ENCODE data around the gene SEMA4D. TPM values are rescaled to one million over a fixed set of nuclear protein-coding genes. Genes with fewer than 3 reads are reported as not detected.

SEMA4D gene
- total RNA-seq, 1 donor from 2014 or later = 13.5 TPM

DNA sequence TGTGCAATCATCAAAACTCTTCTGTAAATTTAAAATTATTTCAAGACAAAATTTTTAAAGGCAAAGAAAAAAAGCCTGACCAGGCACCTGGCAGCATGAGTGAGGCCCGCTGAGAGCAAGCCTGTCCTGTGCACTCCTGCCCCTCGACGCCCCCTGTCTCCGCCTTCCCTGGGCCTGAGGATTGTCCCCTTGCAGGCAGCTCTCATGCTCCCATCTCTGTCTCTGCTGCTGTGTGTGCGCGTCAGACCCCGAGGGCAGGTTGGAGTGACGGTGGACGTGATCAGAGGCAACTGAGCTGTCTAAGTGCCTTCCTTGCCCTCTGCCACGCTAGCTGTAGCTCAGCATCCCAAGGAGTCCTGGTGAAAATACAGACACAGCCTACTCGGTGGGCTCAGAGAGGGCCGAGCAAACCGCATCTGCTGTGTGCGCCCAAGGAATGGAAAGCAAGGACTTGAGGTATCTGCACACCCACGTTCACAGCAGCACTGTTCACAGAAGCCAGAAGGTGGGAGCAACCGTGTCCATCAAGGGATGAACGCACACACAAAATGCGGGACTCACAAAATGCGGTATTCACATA lies 114.1 kb downstream of the SEMA4D start:
- Histone ChIP-seq H3K9me3 (no peaks in the 10 kb centered on the region), H3K27me3 (no peaks in the 10 kb centered on the region), H3K36me3 (peaks cover 3 to 41% of the 10 kb centered on the region in 2 donors), H3K4me1 (no peaks in the 10 kb centered on the region), H3K4me3 (no peak overlapping the region), H3K27ac (no peak overlapping the region)
- TF ChIP-seq, protein P1, sequence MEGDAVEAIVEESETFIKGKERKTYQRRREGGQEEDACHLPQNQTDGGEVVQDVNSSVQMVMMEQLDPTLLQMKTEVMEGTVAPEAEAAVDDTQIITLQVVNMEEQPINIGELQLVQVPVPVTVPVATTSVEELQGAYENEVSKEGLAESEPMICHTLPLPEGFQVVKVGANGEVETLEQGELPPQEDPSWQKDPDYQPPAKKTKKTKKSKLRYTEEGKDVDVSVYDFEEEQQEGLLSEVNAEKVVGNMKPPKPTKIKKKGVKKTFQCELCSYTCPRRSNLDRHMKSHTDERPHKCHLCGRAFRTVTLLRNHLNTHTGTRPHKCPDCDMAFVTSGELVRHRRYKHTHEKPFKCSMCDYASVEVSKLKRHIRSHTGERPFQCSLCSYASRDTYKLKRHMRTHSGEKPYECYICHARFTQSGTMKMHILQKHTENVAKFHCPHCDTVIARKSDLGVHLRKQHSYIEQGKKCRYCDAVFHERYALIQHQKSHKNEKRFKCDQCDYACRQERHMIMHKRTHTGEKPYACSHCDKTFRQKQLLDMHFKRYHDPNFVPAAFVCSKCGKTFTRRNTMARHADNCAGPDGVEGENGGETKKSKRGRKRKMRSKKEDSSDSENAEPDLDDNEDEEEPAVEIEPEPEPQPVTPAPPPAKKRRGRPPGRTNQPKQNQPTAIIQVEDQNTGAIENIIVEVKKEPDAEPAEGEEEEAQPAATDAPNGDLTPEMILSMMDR (IDR thresholded peaks at IDR 0.05) = no peak
- DNase-seq (ENCODE audit: low spot score in 2 of 2) = no peak
- intact Hi-C loops (cut with DNase I) = no loop called here

DNA sequence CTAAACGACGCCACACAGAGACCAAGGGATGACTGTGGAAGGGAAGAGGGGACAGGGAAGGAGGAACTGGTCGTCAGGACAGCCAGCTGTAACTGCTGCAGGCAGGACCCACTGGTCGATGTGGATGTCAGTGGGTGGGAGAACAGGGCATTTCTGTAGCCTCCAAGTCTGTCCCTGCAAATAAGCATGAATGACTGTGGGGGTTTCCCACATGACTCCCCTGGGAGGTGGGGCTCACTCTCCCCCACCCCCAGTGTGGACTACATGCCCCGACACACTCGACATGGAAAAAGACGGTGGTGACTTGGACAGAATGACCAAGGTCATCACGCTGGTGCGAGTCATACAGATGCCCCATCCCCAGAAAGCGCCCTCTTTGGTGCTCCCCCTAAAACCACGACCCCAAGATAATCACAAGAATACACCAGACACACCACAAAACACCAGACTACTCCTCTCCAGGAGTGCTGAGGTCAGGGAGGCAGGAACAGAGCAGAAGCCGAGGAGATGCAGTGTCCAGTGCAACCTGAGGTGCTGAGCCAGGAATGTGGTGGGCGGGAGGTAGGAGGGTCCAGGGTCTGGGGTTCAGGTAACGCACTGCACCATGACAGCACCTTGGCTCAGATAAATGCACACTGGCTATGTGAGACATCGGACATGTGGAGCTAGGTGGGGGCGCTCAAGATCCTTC lies 114.7 kb downstream of the SEMA4D start:
- Histone ChIP-seq H3K36me3 (peaks cover 3 to 42% of the 10 kb centered on the region in 2 donors), H3K9me3 (no peaks in the 10 kb centered on the region), H3K27me3 (no peaks in the 10 kb centered on the region), H3K27ac (no peak overlapping the region), H3K4me1 (no peaks in the 10 kb centered on the region), H3K4me3 (no peak overlapping the region)
- intact Hi-C loops (cut with DNase I) = no loop called here
- TF ChIP-seq, protein P1 (IDR thresholded peaks at IDR 0.05) = no peak
- no peak for DNase-seq (ENCODE audit: low spot score in 2 of 2)

DNA sequence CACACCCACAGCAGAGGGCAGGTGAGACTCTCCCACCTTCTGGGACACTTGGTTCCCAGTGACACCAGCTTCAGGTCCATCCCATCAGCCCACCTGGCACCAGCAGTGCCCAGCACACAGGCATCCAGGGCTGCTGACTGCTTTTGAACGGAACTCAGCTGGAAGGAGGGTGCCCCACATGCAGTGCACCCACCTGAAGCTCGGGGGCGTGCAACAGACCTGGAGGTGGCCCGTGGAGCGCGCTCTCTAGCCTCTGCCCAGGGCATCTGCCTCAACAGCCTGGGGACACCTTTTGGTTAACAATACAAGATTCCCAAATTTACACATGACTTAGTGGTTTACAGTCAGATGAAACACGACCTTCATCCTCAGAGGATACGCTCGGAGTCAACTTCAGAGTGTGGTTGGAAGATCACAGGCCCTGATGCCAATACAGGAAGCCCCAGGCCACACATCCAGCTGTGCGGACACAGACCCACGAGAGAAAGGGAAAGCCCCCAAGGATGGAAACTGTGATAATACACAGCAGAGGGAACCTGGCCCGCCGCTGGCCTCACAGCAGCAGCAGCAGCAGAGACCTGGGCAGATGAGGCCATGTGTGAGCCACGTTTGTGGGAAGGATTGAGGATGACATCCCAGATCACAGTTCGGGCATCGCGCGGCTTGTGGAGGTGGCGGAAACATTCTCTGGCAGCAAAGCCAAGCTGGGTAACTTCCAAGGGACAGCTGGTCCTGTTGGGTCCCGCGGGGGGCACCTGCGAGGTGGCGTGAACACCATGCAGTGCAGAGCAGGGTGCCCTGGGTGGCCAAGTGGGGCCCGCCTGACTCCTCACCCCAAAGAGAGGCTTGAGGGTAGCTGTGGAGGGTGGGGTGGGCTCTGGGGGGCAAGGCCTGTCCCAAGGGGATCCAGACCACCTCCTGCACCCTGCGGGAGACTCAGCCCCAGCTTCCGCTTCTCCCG lies 115.6 kb downstream of the SEMA4D start:
- intact Hi-C loops (cut with DNase I) = no loop called here
- DNase-seq (ENCODE audit: low spot score in 2 of 2) = no peak
- H3K4me1 ChIP-seq = no peaks in the 10 kb centered on the region
- no peak overlapping the region for H3K4me3 ChIP-seq
- no peaks in the 10 kb centered on the region for H3K9me3 ChIP-seq
- TF ChIP-seq, protein P1 (IDR thresholded peaks at IDR 0.05) = no peak
- no peak overlapping the region for H3K27ac ChIP-seq
- peaks cover 6 to 40% of the 10 kb centered on the region in 2 donors for H3K36me3 ChIP-seq
- H3K27me3 ChIP-seq = no peaks in the 10 kb centered on the region

DNA sequence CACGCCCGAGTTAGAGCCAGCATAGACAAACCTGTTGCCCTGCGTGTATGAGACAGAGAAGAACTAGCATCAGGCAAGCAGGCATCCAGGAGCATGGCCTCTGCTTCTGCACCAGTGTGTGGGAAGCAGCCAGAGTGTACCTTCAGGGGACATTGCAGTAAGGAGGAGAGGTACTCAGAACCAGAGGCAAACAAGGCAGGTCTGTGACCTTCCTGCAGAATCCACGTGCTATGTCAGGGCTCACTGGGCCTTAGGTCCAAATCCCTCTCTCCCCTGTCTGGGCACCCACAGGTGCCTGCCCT lies 116.7 kb downstream of the SEMA4D start:
- H3K27me3 ChIP-seq = no peaks in the 10 kb centered on the region
- no peak overlapping the region for H3K27ac ChIP-seq
- intact Hi-C loops (cut with DNase I) = no loop called here
- peaks cover 8 to 35% of the 10 kb centered on the region in 2 donors for H3K36me3 ChIP-seq
- H3K4me1 ChIP-seq = no peaks in the 10 kb centered on the region
- DNase-seq (ENCODE audit: low spot score in 2 of 2) = no peak
- H3K9me3 ChIP-seq = no peaks in the 10 kb centered on the region
- H3K4me3 ChIP-seq = no peak overlapping the region
- TF ChIP-seq, protein P1 (IDR thresholded peaks at IDR 0.05) = no peak

DNA sequence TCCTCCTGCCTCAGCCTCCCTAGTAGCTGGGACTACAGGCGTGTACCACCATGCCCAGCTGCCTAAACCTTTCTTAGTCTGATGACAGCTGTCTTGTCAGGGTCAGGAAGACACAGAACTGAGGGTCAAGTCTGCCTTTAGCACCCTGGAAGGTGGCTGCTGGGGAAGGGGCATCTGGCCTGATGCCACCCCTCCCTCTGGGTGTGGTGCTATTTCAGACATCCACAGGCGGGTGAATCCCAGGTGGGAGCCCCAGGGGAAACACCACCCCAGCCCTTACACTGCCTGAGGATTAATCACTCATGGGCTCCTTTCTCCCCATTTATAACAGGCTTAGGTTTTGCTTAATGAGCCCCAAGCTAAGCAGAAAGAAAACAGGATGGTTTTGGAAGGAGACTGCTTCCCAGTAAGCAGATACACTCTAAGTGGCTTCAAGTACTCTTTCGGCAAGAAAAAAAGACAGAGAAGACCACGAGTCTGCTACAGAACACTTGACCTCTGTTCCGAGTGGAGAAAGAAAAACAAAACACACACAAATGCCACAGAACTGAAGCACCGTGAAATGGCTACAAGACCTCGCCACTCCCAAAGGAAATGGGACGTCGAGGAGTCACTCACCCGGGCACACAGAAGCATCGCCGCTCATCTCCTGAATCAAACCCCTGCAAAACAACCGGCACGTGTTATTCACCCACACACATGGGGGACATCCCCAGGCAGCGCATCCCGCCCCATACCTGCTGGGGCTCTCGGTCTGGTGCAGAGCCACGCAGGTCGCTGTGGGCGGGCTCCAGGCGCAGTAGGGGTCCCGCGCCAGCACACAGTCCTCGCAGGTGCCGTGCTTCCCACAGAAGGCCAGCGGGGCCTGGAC lies 117.2 kb downstream of the SEMA4D start:
- Histone ChIP-seq H3K27ac (no peak overlapping the region), H3K27me3 (no peaks in the 10 kb centered on the region), H3K4me1 (no peaks in the 10 kb centered on the region), H3K4me3 (no peak overlapping the region), H3K36me3 (peaks cover 8 to 29% of the 10 kb centered on the region in 2 donors), H3K9me3 (no peaks in the 10 kb centered on the region)
- intact Hi-C loops (cut with DNase I) = no loop called here
- TF ChIP-seq, protein P1 (IDR thresholded peaks at IDR 0.05) = no peak
- DNase-seq (ENCODE audit: low spot score in 2 of 2) = no peak

Data from ascending aorta (tissue), 2 donors.